ENCODE measurements around the gene MXD1. TPM values are rescaled to one million over a fixed set of nuclear protein-coding genes. Genes with fewer than 3 reads are reported as not detected.

MXD1 gene
- total RNA-seq, 8 experiments from 2014 or later = 4.5 to 18.4 (median 9.9) TPM

DNA sequence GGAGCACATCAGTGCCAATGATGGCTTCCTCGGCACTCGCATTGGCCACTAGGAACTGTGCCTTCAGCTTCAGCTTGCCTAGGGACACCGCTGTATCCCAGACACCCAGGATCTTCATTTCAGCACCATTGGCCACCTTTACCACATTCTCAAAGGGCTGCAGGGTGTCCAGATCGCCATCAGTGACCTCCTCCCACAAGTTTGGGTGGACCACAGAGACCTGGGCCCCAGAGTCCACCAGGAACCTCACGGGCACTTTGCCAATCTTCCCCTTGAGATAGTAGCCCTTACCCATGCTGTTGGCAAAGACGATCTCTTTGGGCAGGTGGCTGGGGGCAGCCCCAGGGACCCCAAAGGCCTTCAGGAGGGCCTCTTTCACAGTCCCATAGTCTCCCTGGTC lies 45.9 kb downstream of the MXD1 start:
- Histone ChIP-seq H3K27ac (no peak overlapping the region), H3K4me1 (replicated peaks in 1 of 2) (peaks cover 0 to 2% of the 10 kb centered on the region in 2 donors), H3K4me3 (no peak overlapping the region)
- 54 to 100% (median 83%) methylated on average over 1 to 4 of the region's 6 CpGs; no CpG with 5 or more reads in 4 of the 10 experiments for WGBS, 10 experiments
- in situ Hi-C loops (cut with MboI; ENCODE audit: low pct_unique_long_range_greater_than_20kb in 2 of 9, low sequenced_read_pairs in 9 of 9, unreplicated experiment in 9 of 9) = no loop called here
- ATAC-seq (replicated peaks in 6 of 8) = no peak

DNA sequence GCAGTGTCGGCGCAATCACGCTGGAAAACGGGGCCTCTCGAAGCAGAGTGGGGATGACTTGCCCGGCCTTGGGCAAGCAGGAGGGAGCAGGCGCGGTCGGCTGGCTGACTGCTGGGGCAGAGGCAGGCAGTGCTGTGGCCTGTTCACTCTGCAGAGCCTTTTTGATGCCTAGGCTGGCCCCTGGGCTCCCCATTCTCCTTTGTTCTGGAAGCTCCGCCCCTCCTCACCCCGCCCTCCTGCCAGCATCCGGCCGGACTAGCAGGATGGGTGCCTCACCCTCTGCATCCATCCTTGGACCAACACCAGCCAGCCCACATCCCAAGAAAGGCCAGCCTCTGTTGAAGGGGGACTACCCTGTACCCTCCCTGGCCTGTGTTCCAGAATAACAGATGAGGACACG lies 46.6 kb downstream of the MXD1 start, which contains the start of gene ASPRV1:
TSS of gene ASPRV1 (minus strand) at position 136 of the 400 bp plus-strand sequence. CDS start 195 bp downstream, outside the sequence.
- no peak within 1 kb of the TSS for H3K27ac ChIP-seq
- WGBS, 10 experiments = 20% methylated on average over 1 of the region's 14 CpGs; no CpG with 5 or more reads in 9 of the 10 experiments
- peak in 4 of 8 experiments; percentile 27 to 76 (median 58) for ATAC-seq (replicated peaks in 6 of 8)
- in situ Hi-C loops (cut with MboI; ENCODE audit: low pct_unique_long_range_greater_than_20kb in 2 of 9, low sequenced_read_pairs in 9 of 9, unreplicated experiment in 9 of 9) = no loop called here
- peaks cover 0 to 2% of the 10 kb centered on the region in 2 donors for H3K4me1 ChIP-seq (replicated peaks in 1 of 2)
- H3K4me3 ChIP-seq = no peak within 1 kb of the TSS

DNA sequence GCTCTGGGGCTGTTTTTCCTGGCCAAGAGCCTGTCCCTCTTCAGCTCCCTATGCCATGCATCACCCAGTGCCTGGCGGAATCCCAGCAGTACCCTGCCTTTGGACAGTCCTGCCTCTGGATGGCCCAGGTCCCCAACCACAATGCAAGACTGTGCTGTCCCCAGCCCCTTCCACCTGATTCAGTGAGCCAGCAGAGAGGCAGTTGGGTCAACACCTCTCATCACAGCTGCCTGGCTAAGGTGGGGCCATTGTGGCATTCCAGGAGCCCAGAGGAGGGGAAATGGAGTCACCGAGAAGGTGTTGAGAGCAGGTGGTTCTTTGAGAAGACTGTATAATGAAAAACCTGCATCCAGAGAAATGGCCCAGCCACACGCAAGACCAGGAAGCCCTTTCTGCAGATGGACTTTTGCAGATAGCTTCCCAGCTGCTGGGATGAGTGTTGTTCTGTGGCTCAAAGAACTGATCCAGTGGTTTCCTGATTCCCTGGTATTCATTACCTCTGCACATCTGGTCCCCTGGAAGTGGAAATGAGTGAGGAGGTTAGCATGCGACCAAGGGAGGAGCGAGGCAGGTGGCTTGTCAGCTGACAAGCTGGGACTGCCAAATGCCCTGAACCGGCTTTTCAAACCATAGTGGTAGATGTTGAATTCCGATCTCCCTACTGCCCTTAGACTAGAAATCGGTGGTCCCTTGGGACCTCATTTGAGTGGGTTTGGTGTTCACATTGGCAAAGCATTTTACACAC lies 48.2 kb downstream of the MXD1 start:
- Histone ChIP-seq H3K4me3 (no peak overlapping the region), H3K27ac (no peak overlapping the region), H3K4me1 (replicated peaks in 1 of 2) (peaks cover 0 to 2% of the 10 kb centered on the region in 2 donors)
- no peak for ATAC-seq (replicated peaks in 6 of 8)
- 73 to 100% (median 88%) methylated on average over 1 to 3 of the region's 8 CpGs; no CpG with 5 or more reads in 3 of the 10 experiments for WGBS, 10 experiments
- in situ Hi-C loops (cut with MboI; ENCODE audit: low pct_unique_long_range_greater_than_20kb in 2 of 9, low sequenced_read_pairs in 9 of 9, unreplicated experiment in 9 of 9) = no loop called here

DNA sequence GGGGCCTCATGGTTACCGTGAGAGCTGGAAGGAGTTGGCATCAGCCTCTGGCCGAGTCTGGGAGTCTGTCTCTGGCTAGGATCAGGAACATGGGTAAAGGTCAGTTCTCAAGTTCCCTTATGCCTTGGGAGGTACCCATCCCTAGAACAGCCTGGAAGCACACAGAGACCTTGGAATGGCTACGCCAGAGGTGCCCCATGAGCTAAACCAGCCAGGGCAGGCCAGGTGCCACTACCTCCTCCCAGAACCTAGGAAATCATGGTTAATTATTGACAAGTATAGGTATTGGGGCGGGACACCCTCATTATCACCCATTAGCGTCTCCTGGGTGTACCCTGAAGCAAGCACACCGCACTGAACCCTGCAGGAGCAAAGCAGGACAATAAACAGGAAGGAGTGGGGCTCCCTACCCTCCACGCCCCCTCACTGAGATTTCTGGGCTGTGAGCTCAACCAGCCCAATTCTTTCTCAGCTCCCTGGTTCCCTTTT lies 49.5 kb downstream of the MXD1 start:
- H3K27ac ChIP-seq = no peak overlapping the region
- no peak overlapping the region for H3K4me3 ChIP-seq
- H3K4me1 ChIP-seq (replicated peaks in 1 of 2) = peaks cover 0 to 2% of the 10 kb centered on the region in 2 donors
- in situ Hi-C loops (cut with MboI; ENCODE audit: low pct_unique_long_range_greater_than_20kb in 2 of 9, low sequenced_read_pairs in 9 of 9, unreplicated experiment in 9 of 9) = no loop called here
- WGBS, 10 experiments = 17 to 100% (median 81%) methylated on average over 1 to 4 of the region's 7 CpGs; no CpG with 5 or more reads in 2 of the 10 experiments
- ATAC-seq (replicated peaks in 6 of 8) = no peak

DNA sequence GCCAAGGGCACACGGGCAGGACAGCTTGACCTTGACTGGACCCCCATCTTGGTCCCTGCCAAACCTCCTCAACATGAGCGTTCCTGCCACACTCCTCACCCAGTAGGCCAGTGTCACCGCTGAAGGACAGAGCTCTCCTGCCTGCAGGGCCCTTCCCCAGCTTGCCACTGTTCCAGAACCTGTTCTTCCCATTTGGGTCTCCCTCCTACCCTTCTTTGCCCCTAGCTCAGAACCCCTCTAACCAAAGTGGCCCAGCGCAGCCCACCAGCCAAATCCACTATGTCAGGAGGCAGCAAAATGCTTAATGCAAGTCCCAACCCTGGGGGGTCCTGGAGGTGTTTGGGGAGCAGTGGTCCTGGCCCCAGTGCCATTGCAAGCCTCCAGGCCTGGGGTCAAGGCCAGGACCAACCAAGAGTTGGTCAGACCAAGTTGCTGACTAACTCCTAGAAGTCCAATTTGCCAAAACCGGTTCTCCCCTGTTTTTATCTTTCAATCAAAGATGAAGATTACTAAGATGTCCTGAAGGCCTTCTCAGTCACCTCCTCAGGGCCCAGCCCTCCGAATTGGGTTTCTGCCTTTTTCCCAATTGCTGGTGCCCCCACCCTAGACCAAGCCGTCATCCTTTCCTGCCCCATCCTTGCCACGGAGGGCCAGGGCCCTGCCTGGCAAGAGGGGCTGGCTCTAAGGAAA lies 51.0 kb downstream of the MXD1 start:
- 0 to 100% (median 96%) methylated on average over 1 to 6 of the region's 8 CpGs; no CpG with 5 or more reads in 3 of the 10 experiments for WGBS, 10 experiments
- Histone ChIP-seq H3K4me1 (replicated peaks in 1 of 2) (peaks cover 0 to 2% of the 10 kb centered on the region in 2 donors), H3K27ac (no peak overlapping the region), H3K4me3 (no peak overlapping the region)
- in situ Hi-C loops (cut with MboI; ENCODE audit: low pct_unique_long_range_greater_than_20kb in 2 of 9, low sequenced_read_pairs in 9 of 9, unreplicated experiment in 9 of 9) = no loop called here
- ATAC-seq (replicated peaks in 6 of 8) = no peak

DNA sequence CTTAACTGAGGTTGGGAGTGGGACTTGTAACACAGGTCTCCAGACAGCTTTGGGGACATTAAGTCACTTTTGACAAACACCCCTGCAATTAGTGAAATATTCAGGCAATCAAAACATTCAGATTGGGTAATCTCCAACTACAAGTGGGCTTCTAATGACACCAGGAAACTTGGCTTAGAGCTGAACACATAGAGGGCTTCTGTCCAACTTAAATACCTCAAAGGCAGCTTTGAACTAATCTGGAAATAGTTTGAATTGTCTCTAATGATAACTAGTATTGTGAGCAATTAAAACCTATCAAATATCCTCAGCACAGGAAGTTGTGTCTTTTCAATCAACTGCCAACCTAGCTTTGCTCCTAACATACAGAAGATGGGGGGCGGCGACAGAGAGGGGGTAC lies 51.6 kb downstream of the MXD1 start:
- Histone ChIP-seq H3K27ac (no peak overlapping the region), H3K4me1 (replicated peaks in 1 of 2) (no peaks in the 10 kb centered on the region), H3K4me3 (no peak overlapping the region)
- no peak for ATAC-seq (replicated peaks in 6 of 8)
- WGBS, 10 experiments = 100% methylated on average over 1 of the region's 2 CpGs; no CpG with 5 or more reads in 9 of the 10 experiments
- in situ Hi-C loops (cut with MboI; ENCODE audit: low pct_unique_long_range_greater_than_20kb in 2 of 9, low sequenced_read_pairs in 9 of 9, unreplicated experiment in 9 of 9) = no loop called here

DNA sequence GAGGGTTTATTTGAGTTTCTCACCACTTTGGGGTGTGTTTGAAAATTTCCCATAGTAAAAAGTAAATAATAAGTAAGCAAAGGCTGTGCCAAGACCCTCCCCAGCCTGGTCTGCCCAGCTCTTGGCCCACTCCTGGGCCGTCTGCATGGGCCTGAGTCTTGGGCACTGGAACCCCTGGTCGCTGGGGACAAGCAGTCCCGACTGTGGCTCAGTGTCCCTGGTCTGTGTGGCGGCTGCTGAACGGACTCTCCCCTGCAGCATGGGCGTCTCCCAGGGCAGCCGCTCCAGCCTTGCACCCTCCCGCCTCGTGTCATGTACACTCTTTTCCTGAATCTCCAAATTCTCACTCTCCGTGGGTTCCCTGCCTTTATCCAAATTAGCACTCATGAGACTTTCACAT lies 53.7 kb downstream of the MXD1 start:
- Histone ChIP-seq H3K27ac (no peak overlapping the region), H3K4me3 (no peak overlapping the region), H3K4me1 (replicated peaks in 1 of 2) (no peaks in the 10 kb centered on the region)
- WGBS, 10 experiments = 60 to 88% (median 60%) methylated on average over 1 to 5 of the region's 10 CpGs; no CpG with 5 or more reads in 5 of the 10 experiments
- in situ Hi-C loops (cut with MboI; ENCODE audit: low pct_unique_long_range_greater_than_20kb in 2 of 9, low sequenced_read_pairs in 9 of 9, unreplicated experiment in 9 of 9) = no loop called here
- no peak for ATAC-seq (replicated peaks in 6 of 8)

DNA sequence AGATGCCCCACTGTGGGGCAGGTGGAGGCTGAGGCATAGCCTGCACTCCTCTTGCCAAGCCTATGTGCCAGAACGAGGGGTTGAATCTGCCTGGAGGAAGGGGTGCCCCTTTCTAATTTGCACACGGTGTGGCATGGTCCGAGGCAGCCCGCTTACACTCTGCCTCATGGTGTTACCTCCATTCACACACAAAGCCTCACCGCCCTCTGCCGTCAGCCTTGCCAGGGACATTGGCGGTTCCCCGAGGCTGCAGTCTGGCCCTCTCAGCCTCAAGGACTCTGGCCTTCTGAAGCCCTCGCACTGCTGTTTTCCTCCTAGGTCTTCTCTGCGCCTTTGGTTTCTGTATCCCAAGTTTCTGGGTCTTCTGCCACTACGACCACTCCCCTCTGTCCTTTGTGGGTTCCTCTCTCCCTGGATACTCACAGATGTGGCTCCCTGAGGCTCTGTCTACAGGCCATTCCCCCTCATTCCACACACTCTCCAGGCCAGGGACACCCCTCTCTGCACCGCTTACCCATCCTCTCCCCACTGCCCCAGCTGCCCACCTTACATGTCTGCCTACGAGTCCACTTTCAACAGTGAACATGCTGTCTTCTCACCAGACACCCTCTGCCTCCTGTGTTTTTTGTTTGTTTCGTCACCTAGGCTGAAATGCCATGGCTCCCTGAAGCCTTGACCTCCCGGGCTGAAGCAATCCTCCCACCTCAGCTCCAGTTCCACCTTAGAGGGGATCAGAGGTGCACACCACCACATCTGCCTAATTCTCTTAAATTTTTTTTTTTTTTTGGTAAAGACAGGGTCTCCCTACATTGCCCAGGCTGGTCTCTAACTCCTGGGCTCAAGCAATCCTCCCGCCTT lies 54.4 kb downstream of the MXD1 start:
- 38 to 96% (median 80%) methylated on average over 1 to 5 of the region's 16 CpGs; no CpG with 5 or more reads in 1 of the 10 experiments for WGBS, 10 experiments

DNA sequence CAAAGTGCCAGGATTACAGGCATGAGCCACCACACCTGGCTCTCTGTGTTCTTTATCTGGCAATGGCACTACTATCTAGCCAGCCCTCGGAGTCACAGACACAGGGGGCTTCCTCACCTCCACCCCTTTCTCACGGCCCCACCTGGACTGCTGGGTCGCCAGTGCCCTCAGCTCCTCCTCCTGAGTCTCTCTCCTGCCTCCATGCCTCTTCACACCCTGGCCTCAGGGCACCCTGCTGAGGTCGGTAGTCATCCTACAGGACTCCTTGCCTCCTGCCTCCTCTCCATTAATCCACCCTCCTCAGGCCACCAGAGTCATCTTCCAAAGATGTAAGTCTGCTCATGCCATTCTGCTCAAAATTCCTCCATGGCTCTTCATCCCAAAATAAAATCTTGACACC lies 55.1 kb downstream of the MXD1 start:
- WGBS, 10 experiments = 27 to 100% (median 77%) methylated on average over 1 to 3 of the region's 4 CpGs; no CpG with 5 or more reads in 5 of the 10 experiments
- in situ Hi-C loops (cut with MboI; ENCODE audit: low pct_unique_long_range_greater_than_20kb in 2 of 9, low sequenced_read_pairs in 9 of 9, unreplicated experiment in 9 of 9) = no loop called here
- Histone ChIP-seq H3K4me3 (no peak overlapping the region), H3K27ac (no peak overlapping the region), H3K4me1 (replicated peaks in 1 of 2) (no peaks in the 10 kb centered on the region)
- no peak for ATAC-seq (replicated peaks in 6 of 8)

More for the DNA sequence above, 54.4 kb downstream of the MXD1 start:
- no peak overlapping the region for H3K27ac ChIP-seq
- H3K4me3 ChIP-seq = no peak overlapping the region
- H3K4me1 ChIP-seq (replicated peaks in 1 of 2) = no peaks in the 10 kb centered on the region
- in situ Hi-C loops (cut with MboI; ENCODE audit: low pct_unique_long_range_greater_than_20kb in 2 of 9, low sequenced_read_pairs in 9 of 9, unreplicated experiment in 9 of 9) = no loop called here
- ATAC-seq (replicated peaks in 6 of 8) = no peak

DNA sequence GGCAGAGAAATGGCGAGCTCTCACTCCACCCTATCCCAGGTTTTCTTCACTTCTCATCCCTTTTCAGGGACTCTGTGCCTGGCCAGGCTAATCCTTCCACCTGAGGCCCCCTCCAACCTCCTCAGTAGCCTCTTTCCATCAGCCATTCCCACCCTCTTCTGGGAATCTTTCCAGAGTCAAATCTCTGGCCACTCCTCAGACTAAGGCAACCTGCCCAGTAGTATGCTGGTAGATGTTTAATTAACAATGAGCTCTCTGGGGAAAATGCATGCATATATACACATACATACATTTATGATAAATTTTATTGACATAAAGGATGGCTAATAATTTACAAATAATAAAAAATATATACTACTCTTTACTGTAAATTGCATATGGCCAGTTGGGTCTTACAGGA lies 57.9 kb downstream of the MXD1 start:
- in situ Hi-C loops (cut with MboI; ENCODE audit: low pct_unique_long_range_greater_than_20kb in 2 of 9, low sequenced_read_pairs in 9 of 9, unreplicated experiment in 9 of 9) = no loop called here

DNA sequence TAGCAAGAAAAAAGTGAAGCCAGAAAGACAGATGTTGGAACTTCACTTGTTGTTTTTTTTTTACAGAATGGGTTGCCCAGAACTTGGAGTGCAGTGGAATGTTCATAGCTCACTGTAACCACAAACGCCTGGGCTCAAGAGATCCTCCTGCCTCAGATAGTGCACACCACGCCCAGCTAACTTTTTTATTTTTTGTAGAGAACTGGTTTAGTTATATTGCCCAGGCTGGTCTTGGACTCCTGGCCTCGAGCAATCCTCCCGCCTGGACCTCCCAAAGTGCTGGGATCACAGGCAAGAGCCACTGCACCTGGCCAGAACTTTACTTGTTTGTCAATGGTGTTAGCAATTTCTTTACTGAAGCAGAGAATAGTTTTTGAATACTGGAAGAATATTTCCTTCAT lies 58.4 kb downstream of the MXD1 start:
- H3K4me3 ChIP-seq = no peak overlapping the region
- H3K27ac ChIP-seq = no peak overlapping the region
- H3K4me1 ChIP-seq (replicated peaks in 1 of 2) = no peaks in the 10 kb centered on the region
- 0 to 100% (median 80%) methylated on average over 1 to 4 of the region's 4 CpGs; no CpG with 5 or more reads in 3 of the 10 experiments for WGBS, 10 experiments
- in situ Hi-C loops (cut with MboI; ENCODE audit: low pct_unique_long_range_greater_than_20kb in 2 of 9, low sequenced_read_pairs in 9 of 9, unreplicated experiment in 9 of 9) = no loop called here
- ATAC-seq (replicated peaks in 6 of 8) = peak in 3 of 8 experiments; percentile 56 to 76 (median 75)

More for the DNA sequence above, 57.9 kb downstream of the MXD1 start:
- ATAC-seq (replicated peaks in 6 of 8) = peak in 3 of 8 experiments; percentile 14 to 75 (median 50)
- H3K27ac ChIP-seq = no peak overlapping the region
- no peaks in the 10 kb centered on the region for H3K4me1 ChIP-seq (replicated peaks in 1 of 2)
- no peak overlapping the region for H3K4me3 ChIP-seq
- WGBS, 10 experiments = 83 to 100% methylated on average over 1 of the region's 1 CpG; no CpG with 5 or more reads in 8 of the 10 experiments

DNA sequence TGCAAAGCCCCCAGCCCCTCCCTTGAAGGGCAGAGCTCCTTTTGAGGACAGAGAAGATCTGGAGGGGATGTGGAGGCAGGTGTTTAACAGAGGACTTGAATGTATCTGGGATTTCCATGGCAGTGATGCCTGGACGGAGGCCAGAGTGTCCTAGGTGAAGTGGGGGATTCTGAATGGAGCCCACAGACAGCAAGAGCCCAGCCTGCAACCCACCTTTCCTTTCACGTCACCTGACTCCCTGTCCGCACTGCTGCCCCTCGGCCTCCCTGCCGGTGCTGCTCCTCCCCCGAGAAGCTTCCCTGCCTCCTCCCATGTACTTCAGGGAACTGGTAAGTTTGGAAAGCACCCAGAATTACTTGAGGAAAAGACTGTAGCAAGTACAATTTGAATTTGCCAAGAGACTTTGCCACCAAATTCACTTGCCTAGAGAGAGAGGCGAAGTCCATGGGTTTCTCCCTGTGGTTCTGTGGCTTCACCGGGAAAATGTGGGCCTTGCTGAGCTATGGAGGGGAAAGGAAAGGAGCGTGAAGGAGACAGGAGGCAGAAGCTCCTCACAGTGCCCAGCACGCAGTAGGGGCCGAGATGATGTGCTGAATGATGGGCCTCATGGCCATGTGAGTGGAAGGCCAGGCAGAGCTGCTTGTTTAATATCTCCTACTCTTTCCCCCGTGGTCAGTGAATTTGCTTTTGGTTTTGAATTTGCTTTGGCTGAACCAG lies 60.4 kb downstream of the MXD1 start:
- Histone ChIP-seq H3K27ac (no peak overlapping the region), H3K4me1 (replicated peaks in 1 of 2) (no peaks in the 10 kb centered on the region), H3K4me3 (no peak overlapping the region)
- ATAC-seq (replicated peaks in 6 of 8) = no peak
- 67 to 94% (median 84%) methylated on average over 2 to 4 of the region's 12 CpGs; no CpG with 5 or more reads in 5 of the 10 experiments for WGBS, 10 experiments
- in situ Hi-C loops (cut with MboI; ENCODE audit: low pct_unique_long_range_greater_than_20kb in 2 of 9, low sequenced_read_pairs in 9 of 9, unreplicated experiment in 9 of 9) = no loop called here

Measured in motor neuron (in vitro differentiated cells).